Measurements from ENCODE around the gene DECR2. TPM values are rescaled to one million over a fixed set of nuclear protein-coding genes. Genes with fewer than 3 reads are reported as not detected.

Gene DECR2
- total and polyA plus RNA-seq, 9 of the 15 experiments (the other 6 are each of a cell fraction or from before 2014, with no cell fraction given): 1.0 to 31.9 (median 10.3) TPM

GRCh38 chr16:381012-381788 is 20.5 kb upstream of the DECR2 start (continued):
- TF ChIP-seq ZNF740 (CRISPR knock-in tag; IDR thresholded peaks at IDR 0.05) (peak; percentile 13; the same call in 1 of the 2 replicates), ZNF740 (tag; IDR thresholded peaks at IDR 0.05) (no peak), ZBTB26 (CRISPR knock-in tag; IDR thresholded peaks at IDR 0.05) (no peak), SREBF1 (IDR thresholded peaks at IDR 0.05; ENCODE audit: borderline replicate concordance, low read depth, low read length) (no peak), ZBTB49 (CRISPR knock-in tag; IDR thresholded peaks at IDR 0.05; ENCODE audit: borderline replicate concordance) (no peak), SPI1 (IDR thresholded peaks at IDR 0.05; ENCODE audit: borderline replicate concordance, low read depth, low read length) (0 out of 2 replicates have a peak, but pooled peaks have one; percentile 1), KAT7 (CRISPR knock-in tag; IDR thresholded peaks at IDR 0.05; ENCODE audit: borderline replicate concordance) (0 out of 2 replicates have a peak, but pooled peaks have one; percentile 32), PML (IDR thresholded peaks at IDR 0.05; ENCODE audit: low read length) (no peak), GTF2E2 (tag; IDR thresholded peaks at IDR 0.05) (no peak), ATF2 (CRISPR knock-in tag; IDR thresholded peaks at IDR 0.05) (no peak), HDAC1 (IDR thresholded peaks at IDR 0.05) (no peak), RNF219 (CRISPR knock-in tag; IDR thresholded peaks at IDR 0.05) (no peak), HNRNPL (IDR thresholded peaks at IDR 0.05; ENCODE audit: low read depth, low read length) (no peak; the same call in 1 of the 2 replicates), NFRKB (IDR thresholded peaks at IDR 0.05; ENCODE audit: low read depth) (no peak), CBX2 (IDR thresholded peaks at IDR 0.05; ENCODE audit: insufficient read depth, low read length, poor library complexity, severe bottlenecking) (no peak), FOXA1 (IDR thresholded peaks at IDR 0.05; ENCODE audit: borderline replicate concordance) (no peak), ZNF316 (IDR thresholded peaks at IDR 0.05) (no peak)

All from K562 (cell line).